ENCODE results near the gene MLPH. TPM values are rescaled to one million over a fixed set of nuclear protein-coding genes. Genes with fewer than 3 reads are reported as not detected.

Gene MLPH
- total RNA-seq, 1 donor from 2014 or later: not detected

GRCh38 chr2:237527766-237528165, 40.7 kb downstream of the MLPH start:
- DNase-seq (ENCODE audit: low spot score): no peak
- H3K4me3 Mint-ChIP-seq: no peak overlapping the region
- H3K27ac Mint-ChIP-seq: no peak overlapping the region
- no peaks in the 10 kb centered on the region for H3K4me1 Mint-ChIP-seq (ENCODE audit: low read depth)
- no peaks in the 10 kb centered on the region for H3K27me3 Mint-ChIP-seq (ENCODE audit: insufficient read depth)
- intact Hi-C loops (cut with micrococcal nuclease): no loop called here
- no peaks in the 10 kb centered on the region for H3K9me3 Mint-ChIP-seq
- H3K36me3 Mint-ChIP-seq (ENCODE audit: low read depth): no peaks in the 10 kb centered on the region

GRCh38 chr2:237529452-237530402, 42.7 kb downstream of the MLPH start:
- no peaks in the 10 kb centered on the region for H3K4me1 Mint-ChIP-seq (ENCODE audit: low read depth)
- H3K9me3 Mint-ChIP-seq: no peaks in the 10 kb centered on the region
- intact Hi-C loops (cut with micrococcal nuclease): no loop called here
- H3K4me3 Mint-ChIP-seq: no peak overlapping the region
- no peaks in the 10 kb centered on the region for H3K27me3 Mint-ChIP-seq (ENCODE audit: insufficient read depth)
- no peaks in the 10 kb centered on the region for H3K36me3 Mint-ChIP-seq (ENCODE audit: low read depth)
- no peak overlapping the region for H3K27ac Mint-ChIP-seq
- DNase-seq (ENCODE audit: low spot score): no peak

- H3K27me3 Mint-ChIP-seq (ENCODE audit: insufficient read depth): peaks cover 4% of the 10 kb centered on the region
- H3K9me3 Mint-ChIP-seq: no peaks in the 10 kb centered on the region
- no peaks in the 10 kb centered on the region for H3K4me1 Mint-ChIP-seq (ENCODE audit: low read depth)
- intact Hi-C loops (cut with micrococcal nuclease): no loop called here
- no peak overlapping the region for H3K4me3 Mint-ChIP-seq
- no peak for DNase-seq (ENCODE audit: low spot score)
- H3K36me3 Mint-ChIP-seq (ENCODE audit: low read depth): no peaks in the 10 kb centered on the region
- H3K27ac Mint-ChIP-seq: no peak overlapping the region
Observed at GRCh38 chr2:237530472-237531433, 43.7 kb downstream of the MLPH start.

- Mint-ChIP-seq H3K27me3 (ENCODE audit: insufficient read depth) (peaks cover 4% of the 10 kb centered on the region), H3K9me3 (no peaks in the 10 kb centered on the region), H3K4me1 (ENCODE audit: low read depth) (no peaks in the 10 kb centered on the region), H3K4me3 (no peak overlapping the region), H3K36me3 (ENCODE audit: low read depth) (no peaks in the 10 kb centered on the region), H3K27ac (no peak overlapping the region)
- DNase-seq (ENCODE audit: low spot score): no peak
- intact Hi-C loops (cut with micrococcal nuclease): no loop called here
Observed at GRCh38 chr2:237532160-237532559, 45.1 kb downstream of the MLPH start.

- no peak overlapping the region for H3K4me3 Mint-ChIP-seq
- no peaks in the 10 kb centered on the region for H3K36me3 Mint-ChIP-seq (ENCODE audit: low read depth)
- no peaks in the 10 kb centered on the region for H3K4me1 Mint-ChIP-seq (ENCODE audit: low read depth)
- H3K27ac Mint-ChIP-seq: no peak overlapping the region
- no peaks in the 10 kb centered on the region for H3K9me3 Mint-ChIP-seq
- peaks cover 4% of the 10 kb centered on the region for H3K27me3 Mint-ChIP-seq (ENCODE audit: insufficient read depth)
- intact Hi-C loops (cut with micrococcal nuclease): no loop called here
- DNase-seq (ENCODE audit: low spot score): no peak
Observed at GRCh38 chr2:237533668-237534161, 46.7 kb downstream of the MLPH start.

GRCh38 chr2:237534380-237534779, 47.3 kb downstream of the MLPH start:
- no peak for DNase-seq (ENCODE audit: low spot score)
- Mint-ChIP-seq H3K27me3 (ENCODE audit: insufficient read depth) (peaks cover 4% of the 10 kb centered on the region), H3K27ac (no peak overlapping the region), H3K4me1 (ENCODE audit: low read depth) (no peaks in the 10 kb centered on the region), H3K4me3 (no peak overlapping the region), H3K9me3 (no peaks in the 10 kb centered on the region), H3K36me3 (ENCODE audit: low read depth) (no peaks in the 10 kb centered on the region)
- intact Hi-C loops (cut with micrococcal nuclease): no loop called here

- peaks cover 4% of the 10 kb centered on the region for H3K27me3 Mint-ChIP-seq (ENCODE audit: insufficient read depth)
- no peak overlapping the region for H3K27ac Mint-ChIP-seq
- H3K4me1 Mint-ChIP-seq (ENCODE audit: low read depth): no peaks in the 10 kb centered on the region
- H3K36me3 Mint-ChIP-seq (ENCODE audit: low read depth): no peaks in the 10 kb centered on the region
- intact Hi-C loops (cut with micrococcal nuclease): no loop called here
- no peak for DNase-seq (ENCODE audit: low spot score)
- no peak overlapping the region for H3K4me3 Mint-ChIP-seq
- no peaks in the 10 kb centered on the region for H3K9me3 Mint-ChIP-seq
Observed at GRCh38 chr2:237535385-237536082, 48.5 kb downstream of the MLPH start.

GRCh38 chr2:237536083-237536415, 49.0 kb downstream of the MLPH start:
- no peaks in the 10 kb centered on the region for H3K36me3 Mint-ChIP-seq (ENCODE audit: low read depth)
- H3K4me3 Mint-ChIP-seq: no peak overlapping the region
- intact Hi-C loops (cut with micrococcal nuclease): no loop called here
- H3K27me3 Mint-ChIP-seq (ENCODE audit: insufficient read depth): peaks cover 4% of the 10 kb centered on the region
- no peak for DNase-seq (ENCODE audit: low spot score)
- H3K4me1 Mint-ChIP-seq (ENCODE audit: low read depth): no peaks in the 10 kb centered on the region
- H3K9me3 Mint-ChIP-seq: no peaks in the 10 kb centered on the region
- no peak overlapping the region for H3K27ac Mint-ChIP-seq

GRCh38 chr2:237536617-237537016, 49.6 kb downstream of the MLPH start:
- Mint-ChIP-seq H3K4me3 (no peak overlapping the region), H3K9me3 (no peaks in the 10 kb centered on the region), H3K27me3 (ENCODE audit: insufficient read depth) (peaks cover 4% of the 10 kb centered on the region), H3K4me1 (ENCODE audit: low read depth) (no peaks in the 10 kb centered on the region), H3K27ac (no peak overlapping the region), H3K36me3 (ENCODE audit: low read depth) (no peaks in the 10 kb centered on the region)
- intact Hi-C loops (cut with micrococcal nuclease): no loop called here
- no peak for DNase-seq (ENCODE audit: low spot score)

- Mint-ChIP-seq H3K27me3 (ENCODE audit: insufficient read depth) (peaks cover 4% of the 10 kb centered on the region), H3K36me3 (ENCODE audit: low read depth) (no peaks in the 10 kb centered on the region), H3K4me3 (no peak overlapping the region), H3K4me1 (ENCODE audit: low read depth) (no peaks in the 10 kb centered on the region), H3K27ac (no peak overlapping the region), H3K9me3 (no peaks in the 10 kb centered on the region)
- intact Hi-C loops (cut with micrococcal nuclease): no loop called here
- DNase-seq (ENCODE audit: low spot score): no peak
Observed at GRCh38 chr2:237538001-237538720, 51.1 kb downstream of the MLPH start.

- Mint-ChIP-seq H3K9me3 (no peaks in the 10 kb centered on the region), H3K27ac (no peak overlapping the region), H3K36me3 (ENCODE audit: low read depth) (no peaks in the 10 kb centered on the region), H3K27me3 (ENCODE audit: insufficient read depth) (peaks cover 4% of the 10 kb centered on the region), H3K4me3 (no peak overlapping the region), H3K4me1 (ENCODE audit: low read depth) (no peaks in the 10 kb centered on the region)
- DNase-seq (ENCODE audit: low spot score): no peak
- intact Hi-C loops (cut with micrococcal nuclease): no loop called here
Observed at GRCh38 chr2:237538901-237539300, 51.9 kb downstream of the MLPH start.

- H3K9me3 Mint-ChIP-seq: no peaks in the 10 kb centered on the region
- intact Hi-C loops (cut with micrococcal nuclease): no loop called here
- H3K4me3 Mint-ChIP-seq: no peak overlapping the region
- no peaks in the 10 kb centered on the region for H3K4me1 Mint-ChIP-seq (ENCODE audit: low read depth)
- DNase-seq (ENCODE audit: low spot score): no peak
- no peak overlapping the region for H3K27ac Mint-ChIP-seq
- peaks cover 4% of the 10 kb centered on the region for H3K27me3 Mint-ChIP-seq (ENCODE audit: insufficient read depth)
- H3K36me3 Mint-ChIP-seq (ENCODE audit: low read depth): no peaks in the 10 kb centered on the region
Observed at GRCh38 chr2:237539681-237540080, 52.6 kb downstream of the MLPH start.

All from activated T-helper 1 cell treated with anti-CD3 and anti-CD28 coated beads, Interleukin-12 subunit alpha, Interleukin-12 subunit beta, Interleukin-2, Interleukin-4 antibody, amounts not matched to agents 30 ng/mL and 10 ng/mL and 1 ng/mL, durations not matched to agents 14 hours and 24 hours and 36 hours (primary cell).